ENCODE data around the gene FRAT1.

Gene FRAT1

DNA sequence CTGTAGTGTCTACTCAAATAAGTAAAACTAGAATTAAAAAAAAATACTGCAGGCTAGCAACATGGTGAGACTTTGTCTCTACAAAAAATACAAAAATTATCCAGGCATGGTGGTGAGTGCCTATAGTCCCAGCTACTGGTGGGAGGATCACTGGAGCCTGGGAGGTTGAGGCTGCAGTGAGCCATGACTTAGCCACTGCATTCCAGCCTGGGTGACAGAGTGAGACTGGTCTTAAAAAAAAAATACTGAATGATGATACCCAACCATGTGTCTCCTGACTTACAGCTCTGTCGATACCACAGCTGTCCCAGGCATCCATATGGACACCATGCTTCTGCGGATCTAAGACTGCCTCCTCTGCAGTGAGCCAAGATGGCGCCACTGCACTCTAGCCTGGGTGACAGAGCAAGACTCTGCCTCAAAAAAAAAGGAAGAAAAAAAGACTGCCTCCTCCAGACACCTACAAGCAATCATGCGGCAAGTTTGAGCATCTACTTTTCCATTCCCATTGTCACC, 7.9 kb upstream of the FRAT1 start:
- no peak for TF ChIP-seq CTCF (IDR thresholded peaks at IDR 0.05; ENCODE audit: low read depth, low read length)
- DNase-seq (ENCODE audit: low read depth in 2 of 2), result no peak
- H3K4me3 ChIP-seq (replicated peaks in 1 of 2; ENCODE audit: low read depth in 2 of 2, low read length in 2 of 2), result no peak overlapping the region

DNA sequence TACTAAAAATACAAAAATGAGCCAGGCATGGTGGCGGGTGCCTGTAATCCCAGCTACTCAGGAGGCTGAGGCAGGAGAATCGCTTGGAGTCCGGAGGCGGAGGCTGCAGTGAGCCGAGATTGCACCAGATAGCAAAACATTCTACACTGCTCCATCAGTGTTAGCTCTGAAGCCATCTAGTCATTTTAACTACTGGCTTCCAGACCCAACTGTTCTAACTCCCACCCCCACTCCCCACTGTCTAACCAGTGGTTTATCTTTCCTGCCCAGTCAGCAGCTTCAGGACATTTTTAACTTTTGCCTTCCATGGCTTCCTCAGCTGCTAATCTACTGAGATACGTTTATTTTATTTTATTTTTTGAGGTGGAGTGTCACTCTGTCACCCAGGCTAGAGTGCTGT, 6.2 kb upstream of the FRAT1 start:
- DNase-seq (ENCODE audit: low read depth in 2 of 2), result no peak
- H3K4me3 ChIP-seq (replicated peaks in 1 of 2; ENCODE audit: low read depth in 2 of 2, low read length in 2 of 2), result no peak overlapping the region
- no peak for TF ChIP-seq CTCF (IDR thresholded peaks at IDR 0.05; ENCODE audit: low read depth, low read length)

DNA sequence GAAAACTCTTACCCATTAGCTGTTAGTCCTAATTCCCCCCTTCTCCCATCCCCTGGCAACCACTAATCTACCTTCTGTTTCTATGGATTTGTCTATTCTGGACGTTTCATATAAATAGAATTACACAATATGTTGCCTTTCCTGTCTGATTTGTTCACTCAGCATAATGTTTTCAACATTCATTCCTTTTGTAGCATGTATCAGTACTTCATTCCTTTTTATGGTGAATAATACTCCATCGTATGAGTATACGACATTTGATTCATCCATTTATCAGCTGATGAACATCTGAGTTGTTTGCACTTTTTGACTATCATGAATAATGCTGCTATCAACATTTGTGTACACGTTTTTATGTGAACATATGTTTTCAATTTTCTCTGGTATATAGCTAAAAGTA, 4.4 kb upstream of the FRAT1 start:
- no peak for TF ChIP-seq CTCF (IDR thresholded peaks at IDR 0.05; ENCODE audit: low read depth, low read length)
- no peak overlapping the region for H3K4me3 ChIP-seq (replicated peaks in 1 of 2; ENCODE audit: low read depth in 2 of 2, low read length in 2 of 2)
- peak in 1 of 2 donors; percentile 19 for DNase-seq (ENCODE audit: low read depth in 2 of 2)

- TF ChIP-seq CTCF (IDR thresholded peaks at IDR 0.05; ENCODE audit: low read depth, low read length), result no peak
- no peak for DNase-seq (ENCODE audit: low read depth in 2 of 2)
- peak overlapping the region; percentile 66 to 69 for H3K4me3 ChIP-seq (replicated peaks in 1 of 2; ENCODE audit: low read depth in 2 of 2, low read length in 2 of 2)
Observed at GRCh38 chr10:97319671-97320479, 804 bp downstream of the FRAT1 start.

GRCh38 chr10:97320480-97321031, 1.5 kb downstream of the FRAT1 start:
- no peak for TF ChIP-seq CTCF (IDR thresholded peaks at IDR 0.05; ENCODE audit: low read depth, low read length)
- no peak for DNase-seq (ENCODE audit: low read depth in 2 of 2)
- peak overlapping the region in 1 of 2 donors; percentile 46 for H3K4me3 ChIP-seq (replicated peaks in 1 of 2; ENCODE audit: low read depth in 2 of 2, low read length in 2 of 2)

DNA sequence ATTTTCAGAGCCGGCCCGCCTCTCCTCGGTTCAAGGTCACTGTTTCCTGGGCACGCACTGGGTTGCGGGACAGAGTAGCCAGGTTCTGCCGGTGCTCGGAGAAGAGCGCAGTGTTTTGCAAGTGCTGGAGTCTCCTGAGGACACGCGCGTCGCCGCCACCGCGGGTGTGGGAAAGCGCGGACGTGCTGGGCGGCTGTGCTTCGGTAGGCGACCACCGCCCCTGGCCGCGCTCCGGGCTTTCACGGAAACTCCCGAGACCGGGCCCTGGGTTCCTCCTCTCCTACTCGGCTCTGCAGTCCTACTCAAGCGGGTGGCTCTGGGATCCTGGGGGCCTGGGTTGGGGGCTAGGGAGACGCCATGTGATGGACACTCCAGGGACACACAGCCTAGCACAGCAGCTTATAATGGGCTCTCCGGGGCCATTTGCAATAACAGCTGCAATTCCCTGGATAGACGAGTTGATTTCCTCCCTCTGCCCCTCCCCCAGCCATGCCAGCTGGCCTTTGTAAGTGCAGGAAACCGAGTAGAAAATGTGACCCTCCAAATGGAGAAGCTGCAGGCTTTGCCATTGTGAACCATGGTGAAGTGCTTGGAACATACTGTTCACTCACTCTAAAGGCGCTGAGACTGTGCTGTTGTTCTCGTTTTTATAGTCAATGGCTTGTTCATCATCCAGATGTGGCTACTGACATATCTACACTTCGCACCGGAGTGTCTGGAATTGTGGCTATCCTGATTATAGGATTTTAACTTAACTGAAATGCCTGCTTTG, 2.1 kb downstream of the FRAT1 start:
- no peak for TF ChIP-seq CTCF (IDR thresholded peaks at IDR 0.05; ENCODE audit: low read depth, low read length)
- no peak for DNase-seq (ENCODE audit: low read depth in 2 of 2)
- peak overlapping the region in 1 of 2 donors; percentile 46 for H3K4me3 ChIP-seq (replicated peaks in 1 of 2; ENCODE audit: low read depth in 2 of 2, low read length in 2 of 2)
